GM23248 (cell line): ENCODE measurements around the gene UGP2. TPM values are rescaled to one million over a fixed set of nuclear protein-coding genes. Genes with fewer than 3 reads are reported as not detected.

Source experiments
- DNase-seq: peaks from one replicate; pipeline ENCODE4 v3.0.0-alpha.2; 2015
- H2AFZ ChIP-seq: fragments of 200-600 bp; sonication (generic); 2 replicates; pipeline ENCODE4 v1.6.1; 2016; ENCODE audit warnings: antibody characterized with exemption
- H3F3A ChIP-seq: fragments of 200-600 bp; sonication (generic); 2 replicates; pipeline ENCODE4 v1.6.1; 2016; ENCODE audit warnings: mild to moderate bottlenecking, antibody characterized with exemption, mixed run types; ENCODE audit not compliant: insufficient read depth
- H3K27ac ChIP-seq: fragments of 200-600 bp; sonication (generic); 2 replicates; pipeline ENCODE4 v1.5.1; 2016; ENCODE audit warnings: mild to moderate bottlenecking
- H3K27me3 ChIP-seq: fragments of 200-600 bp; sonication (generic); replicated peaks from 2 replicates; pipeline ENCODE4 v1.6.1; 2016; ENCODE audit warnings: mild to moderate bottlenecking; ENCODE audit not compliant: insufficient read depth
- H3K36me3 ChIP-seq: fragments of 200-600 bp; sonication (generic); 2 replicates; pipeline ENCODE4 v1.6.1; 2016; ENCODE audit warnings: low read depth, mild to moderate bottlenecking
- H3K4me1 ChIP-seq: fragments of 200-600 bp; sonication (generic); 2 replicates; pipeline ENCODE4 v1.6.1; 2016; ENCODE audit warnings: mild to moderate bottlenecking; ENCODE audit not compliant: insufficient read depth
- H3K4me2 ChIP-seq: fragments of 200-600 bp; sonication (generic); one replicate; pipeline ENCODE4 v1.6.1; 2016; ENCODE audit warnings: mild to moderate bottlenecking; ENCODE audit not compliant: unreplicated experiment
- H3K4me3 ChIP-seq: fragments of 200-600 bp; sonication (generic); 2 replicates; pipeline ENCODE4 v1.5.1; 2016; ENCODE audit warnings: mild to moderate bottlenecking
- H3K79me2 ChIP-seq: fragments of 200-600 bp; sonication (generic); 2 replicates; pipeline ENCODE4 v1.6.1; 2016; ENCODE audit warnings: mild to moderate bottlenecking; ENCODE audit not compliant: insufficient read depth
- H3K9ac ChIP-seq: fragments of 200-600 bp; sonication (generic); 2 replicates; pipeline ENCODE4 v1.6.1; 2016; ENCODE audit warnings: mild to moderate bottlenecking
- H3K9me2 ChIP-seq: fragments of 200-600 bp; sonication (generic); 2 replicates; pipeline ENCODE4 v1.6.1; 2016; ENCODE audit warnings: mixed run types, mild to moderate bottlenecking, moderate library complexity; ENCODE audit not compliant: insufficient read depth
- H3K9me3 ChIP-seq: fragments of 200-600 bp; sonication (generic); one replicate; pipeline ENCODE4 v1.6.1; 2017; ENCODE audit warnings: low read depth
- H4K20me1 ChIP-seq: fragments of 200-600 bp; sonication (generic); 2 replicates; pipeline ENCODE4 v1.6.0; 2016; ENCODE audit not compliant: insufficient read depth
- EZH2 ChIP-seq: fragments of 200-600 bp; sonication (generic); IDR thresholded peaks from 2 replicates; pipeline ENCODE4 v1.6.1; 2018; ENCODE audit warnings: antibody characterized with exemption, mild to moderate bottlenecking; ENCODE audit not compliant: insufficient read depth, poor library complexity, severe bottlenecking
- EZH2phosphoT487 ChIP-seq: fragments of 200-600 bp; sonication (generic); IDR thresholded peaks from 2 replicates; pipeline ENCODE4 v1.6.1; 2018; ENCODE audit warnings: antibody characterized with exemption, moderate library complexity, mild to moderate bottlenecking, low read depth; ENCODE audit not compliant: insufficient read depth
- WGBS, 2 experiments: methylation state at CpG; one replicate each; pipeline ENCODE4 v1.1.6; 2015 to 2017; ENCODE audit warnings: low lambda C conversion rate in 2 of 2, low coverage in 1 of 2; ENCODE audit errors: missing lambda C conversion rate in 2 of 2; 5-methylcytosine and 5-hydroxymethylcytosine counted together
- in situ Hi-C: fragments of 300-500 bp; cut with MboI; formaldehyde crosslinking; loops from 2 replicates; pipeline ENCODE4 v1.15.0; 2020
- polyA plus RNA-seq: library from polyadenylated mRNA; unstranded; fragments of >200 nt; fragmentation: Nextera tagmentation; extraction: Ambion mirVana; gene quantifications from 2 replicates; pipeline ENCODE4 v1.2.1, GENCODE V29; 2016
- total RNA-seq: library from RNA; depleted of rRNA; stranded (reverse); fragments of >200 nt; shearing (Covaris generic); gene quantifications from 2 replicates; pipeline ENCODE4 v1.2.3, GENCODE V29; 2014

UGP2 gene
- total and polyA plus RNA-seq, 2 experiments from 2014 or later = 168 to 180 TPM

GRCh38 chr2:63831176-63831575 is 10.5 kb upstream of the UGP2 start:
- H3K27ac ChIP-seq = no peak overlapping the region
- H3K4me3 ChIP-seq = no peak overlapping the region
- no peaks in the 10 kb centered on the region for H3K36me3 ChIP-seq
- peaks cover 19% of the 10 kb centered on the region for H3K4me1 ChIP-seq
- no peak overlapping the region for H3K4me2 ChIP-seq
- no peaks in the 10 kb centered on the region for H3K9me2 ChIP-seq
- no peaks in the 10 kb centered on the region for H3K27me3 ChIP-seq
- peaks cover 16% of the 10 kb centered on the region; the same call in 1 of the 2 replicates for H3F3A ChIP-seq
- no peak overlapping the region for H3K9ac ChIP-seq
- in situ Hi-C loops = no loop called here
- H4K20me1 ChIP-seq = no peaks in the 10 kb centered on the region
- H3K9me3 ChIP-seq = no peaks in the 10 kb centered on the region
- H3K79me2 ChIP-seq = no peaks in the 10 kb centered on the region
- no peak overlapping the region for H2AFZ ChIP-seq
- DNase-seq = no peak
- WGBS, 2 experiments = 97 to 100% methylated on average over 1 of the region's 1 CpG
- no peak for TF ChIP-seq EZH2

- Histone ChIP-seq H3K36me3 (no peaks in the 10 kb centered on the region), H2AFZ (no peak overlapping the region), H3K4me2 (no peak overlapping the region), H3K9ac (no peak overlapping the region), H3K9me3 (no peaks in the 10 kb centered on the region), H3K27ac (no peak overlapping the region), H3K9me2 (no peaks in the 10 kb centered on the region), H3K79me2 (no peaks in the 10 kb centered on the region), H4K20me1 (no peaks in the 10 kb centered on the region), H3K27me3 (no peaks in the 10 kb centered on the region), H3K4me1 (no peaks in the 10 kb centered on the region), H3F3A (no peaks in the 10 kb centered on the region), H3K4me3 (no peak overlapping the region)
- in situ Hi-C loops = no loop called here
- WGBS, 2 experiments = 77 to 90% methylated on average over 2 of the region's 2 CpGs
- DNase-seq = no peak
- TF ChIP-seq EZH2phosphoT487 = no peak
- no peak for TF ChIP-seq EZH2
These were observed 7.3 kb upstream of the UGP2 start for GRCh38 chr2:63834401-63834800.

- DNase-seq = no peak
These were observed 4.6 kb upstream of the UGP2 start for GRCh38 chr2:63837036-63837594.

GRCh38 chr2:63840081-63840784 is 1.5 kb upstream of the UGP2 start:
- peak overlapping the region; percentile 94 for H3K4me3 ChIP-seq
- H3K79me2 ChIP-seq = peaks cover 34% of the 10 kb centered on the region
- H3F3A ChIP-seq = peaks cover 27% of the 10 kb centered on the region
- TF ChIP-seq EZH2phosphoT487 (no peak), EZH2 (no peak)
- H3K9me2 ChIP-seq = no peaks in the 10 kb centered on the region
- peak overlapping the region; percentile 94 for H3K27ac ChIP-seq
- no peak for DNase-seq
- H3K9me3 ChIP-seq = no peaks in the 10 kb centered on the region
- no peaks in the 10 kb centered on the region for H4K20me1 ChIP-seq
- H3K4me2 ChIP-seq = peak overlapping the region; percentile 96
- peak overlapping the region; percentile 87 for H2AFZ ChIP-seq
- peaks cover 19% of the 10 kb centered on the region for H3K4me1 ChIP-seq
- in situ Hi-C loops = no loop called here
- H3K9ac ChIP-seq = peak overlapping the region; percentile 97
- no peaks in the 10 kb centered on the region for H3K27me3 ChIP-seq
- H3K36me3 ChIP-seq = no peaks in the 10 kb centered on the region
- 19 to 20% methylated on average over 24 of the region's 24 CpGs for WGBS, 2 experiments

More at GRCh38 chr2:63837036-63837594, 4.6 kb upstream of the UGP2 start:
- no peaks in the 10 kb centered on the region for H3K9me3 ChIP-seq
- H3K27ac ChIP-seq = no peak overlapping the region
- in situ Hi-C loops = no loop called here
- H3K9ac ChIP-seq = no peak overlapping the region
- H3K9me2 ChIP-seq = no peaks in the 10 kb centered on the region
- H4K20me1 ChIP-seq = no peaks in the 10 kb centered on the region
- no peak overlapping the region for H3K4me2 ChIP-seq
- TF ChIP-seq EZH2phosphoT487 = no peak
- TF ChIP-seq EZH2 = no peak
- H3K79me2 ChIP-seq = peaks cover 3% of the 10 kb centered on the region
- H3K36me3 ChIP-seq = no peaks in the 10 kb centered on the region
- 80% methylated on average over 2 of the region's 2 CpGs for WGBS, 2 experiments
- H3K27me3 ChIP-seq = no peaks in the 10 kb centered on the region
- no peak overlapping the region for H2AFZ ChIP-seq
- no peak overlapping the region for H3K4me3 ChIP-seq
- H3F3A ChIP-seq = peaks cover 7% of the 10 kb centered on the region
- no peaks in the 10 kb centered on the region for H3K4me1 ChIP-seq
